WTC11 (cell line): ENCODE data around the gene ADAMTSL4. TPM values are rescaled to one million over a fixed set of nuclear protein-coding genes. Genes with fewer than 3 reads are reported as not detected.

Experiments
- FOXK1 ChIP-seq: sonication (generic); formaldehyde crosslinking; IDR thresholded peaks from 2 replicates; pipeline ENCODE4 v1.8.0; 2022; ENCODE audit warnings: mild to moderate bottlenecking, moderate library complexity, missing genetic modification reagents
- GABPB1 ChIP-seq: sonication (generic); formaldehyde crosslinking; IDR thresholded peaks from 2 replicates; pipeline ENCODE4 v1.8.1; 2023; ENCODE audit warnings: mild to moderate bottlenecking, missing genetic modification reagents
- SP1 ChIP-seq: sonication (generic); formaldehyde crosslinking; conservative IDR thresholded peaks from 2 replicates; pipeline ENCODE4 v1.8.1; 2022; ENCODE audit warnings: missing genetic modification reagents
- ZNF121 ChIP-seq: sonication (generic); formaldehyde crosslinking; IDR thresholded peaks from 2 replicates; pipeline ENCODE4 v1.8.0; 2023; ENCODE audit warnings: missing genetic modification reagents
- ZNF232 ChIP-seq: sonication (generic); formaldehyde crosslinking; IDR thresholded peaks from 2 replicates; pipeline ENCODE4 v1.8.0; 2022; ENCODE audit warnings: mild to moderate bottlenecking, missing genetic modification reagents
- total RNA-seq: library from RNA; stranded (reverse); gene quantifications from 3 replicates; pipeline ENCODE4 v1.2.3, GENCODE V29; 2021
- TF ChIP-seq, protein P1 (sequence below): fragments of 250-450 bp; sonication (Bioruptor Pico); IDR thresholded peaks from 2 replicates; pipeline ENCODE4 v1.8.0; 2021; ENCODE audit warnings: mild to moderate bottlenecking
- TF ChIP-seq, protein P2 (sequence below): fragments of 250-450 bp; sonication (Bioruptor Pico); IDR thresholded peaks from 2 replicates; pipeline ENCODE4 v1.9.0; 2021; ENCODE audit warnings: mild to moderate bottlenecking
- TF ChIP-seq, protein P3 (sequence below): sonication (generic); formaldehyde crosslinking; IDR thresholded peaks from 2 replicates; pipeline ENCODE4 v1.8.1; 2023; ENCODE audit warnings: mild to moderate bottlenecking, missing genetic modification reagents
- TF ChIP-seq, protein P4 (sequence below): sonication (generic); formaldehyde crosslinking; IDR thresholded peaks from 2 replicates; pipeline ENCODE4 v1.8.1; 2022; ENCODE audit warnings: low read depth, missing genetic modification reagents, borderline replicate concordance
- TF ChIP-seq, protein P5 (sequence below): sonication (generic); formaldehyde crosslinking; IDR thresholded peaks from 2 replicates; pipeline ENCODE4 v1.8.0; 2022; ENCODE audit warnings: mild to moderate bottlenecking, missing genetic modification reagents
- TF ChIP-seq, protein P6 (sequence below): sonication (generic); formaldehyde crosslinking; IDR thresholded peaks from 2 replicates; pipeline ENCODE4 v1.8.1; 2022; ENCODE audit warnings: mild to moderate bottlenecking, moderate library complexity, missing genetic modification reagents
- TF ChIP-seq, protein P7 (sequence below): sonication (generic); formaldehyde crosslinking; IDR thresholded peaks from 2 replicates; pipeline ENCODE4 v1.8.0; 2023; ENCODE audit warnings: mild to moderate bottlenecking, missing genetic modification reagents
- TF ChIP-seq, protein P8 (sequence below): sonication (generic); formaldehyde crosslinking; IDR thresholded peaks from 2 replicates; pipeline ENCODE4 v1.8.0; 2022; ENCODE audit warnings: mild to moderate bottlenecking, missing genetic modification reagents
- TF ChIP-seq, protein P9 (sequence below): sonication (generic); formaldehyde crosslinking; IDR thresholded peaks from 2 replicates; pipeline ENCODE4 v1.8.1; 2023; ENCODE audit warnings: mild to moderate bottlenecking, moderate library complexity, missing genetic modification reagents
- TF ChIP-seq, protein P10 (sequence below): sonication (generic); formaldehyde crosslinking; IDR thresholded peaks from 2 replicates; pipeline ENCODE4 v1.8.1; 2022; ENCODE audit warnings: missing genetic modification reagents, borderline replicate concordance
- TF ChIP-seq, protein P11 (sequence below): sonication (generic); formaldehyde crosslinking; IDR thresholded peaks from 2 replicates; pipeline ENCODE4 v1.8.0; 2023; ENCODE audit warnings: missing genetic modification reagents

The ADAMTSL4 gene
- total RNA-seq, 1 experiment from 2014 or later: 6.6 TPM

DNA sequence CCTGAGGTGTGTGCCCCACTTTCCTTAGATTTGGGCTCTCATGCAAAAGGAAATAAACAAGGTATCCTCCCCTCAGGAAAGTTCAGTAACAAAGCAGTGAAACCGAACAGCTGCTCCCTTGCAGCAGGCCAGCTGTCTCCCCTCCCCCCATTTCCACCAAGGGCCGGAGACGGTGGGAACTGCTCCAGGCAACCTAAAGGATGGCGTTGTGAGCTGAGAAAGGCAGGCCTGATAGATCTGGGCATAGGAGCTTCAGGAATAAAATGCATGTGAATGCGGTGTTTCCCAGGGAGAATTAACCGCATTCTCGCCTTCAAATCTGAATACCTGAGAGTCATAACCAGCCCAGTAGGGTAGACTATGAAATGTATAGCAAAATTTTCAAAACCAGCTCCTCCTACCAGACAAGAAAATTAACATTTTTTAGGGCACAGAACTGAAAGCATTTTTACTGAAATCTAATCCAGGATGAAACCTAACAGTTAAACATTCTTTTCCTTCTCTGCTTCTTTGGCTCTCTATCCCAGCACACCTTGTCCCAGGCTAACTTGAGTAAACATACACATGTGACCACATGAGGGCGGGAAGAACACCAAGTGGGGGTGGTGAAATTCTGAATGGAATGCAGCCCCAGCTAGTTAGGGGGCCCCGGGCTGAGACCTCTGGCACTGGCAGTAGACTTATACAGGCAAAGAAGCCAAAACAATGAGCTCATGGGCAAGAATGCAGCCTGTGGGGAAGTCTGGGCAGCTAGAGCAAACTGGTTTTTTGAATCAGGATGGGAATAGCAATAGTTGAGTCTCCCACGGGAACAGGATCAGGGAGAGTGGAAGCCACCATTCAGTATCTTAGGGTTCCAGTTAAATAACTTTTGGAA lies 18.7 kb downstream of the ADAMTSL4 start (continued):
- TF ChIP-seq, protein P1, sequence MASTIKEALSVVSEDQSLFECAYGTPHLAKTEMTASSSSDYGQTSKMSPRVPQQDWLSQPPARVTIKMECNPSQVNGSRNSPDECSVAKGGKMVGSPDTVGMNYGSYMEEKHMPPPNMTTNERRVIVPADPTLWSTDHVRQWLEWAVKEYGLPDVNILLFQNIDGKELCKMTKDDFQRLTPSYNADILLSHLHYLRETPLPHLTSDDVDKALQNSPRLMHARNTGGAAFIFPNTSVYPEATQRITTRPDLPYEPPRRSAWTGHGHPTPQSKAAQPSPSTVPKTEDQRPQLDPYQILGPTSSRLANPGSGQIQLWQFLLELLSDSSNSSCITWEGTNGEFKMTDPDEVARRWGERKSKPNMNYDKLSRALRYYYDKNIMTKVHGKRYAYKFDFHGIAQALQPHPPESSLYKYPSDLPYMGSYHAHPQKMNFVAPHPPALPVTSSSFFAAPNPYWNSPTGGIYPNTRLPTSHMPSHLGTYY (CRISPR knock-in tag): no peak
- TF ChIP-seq, protein P2, sequence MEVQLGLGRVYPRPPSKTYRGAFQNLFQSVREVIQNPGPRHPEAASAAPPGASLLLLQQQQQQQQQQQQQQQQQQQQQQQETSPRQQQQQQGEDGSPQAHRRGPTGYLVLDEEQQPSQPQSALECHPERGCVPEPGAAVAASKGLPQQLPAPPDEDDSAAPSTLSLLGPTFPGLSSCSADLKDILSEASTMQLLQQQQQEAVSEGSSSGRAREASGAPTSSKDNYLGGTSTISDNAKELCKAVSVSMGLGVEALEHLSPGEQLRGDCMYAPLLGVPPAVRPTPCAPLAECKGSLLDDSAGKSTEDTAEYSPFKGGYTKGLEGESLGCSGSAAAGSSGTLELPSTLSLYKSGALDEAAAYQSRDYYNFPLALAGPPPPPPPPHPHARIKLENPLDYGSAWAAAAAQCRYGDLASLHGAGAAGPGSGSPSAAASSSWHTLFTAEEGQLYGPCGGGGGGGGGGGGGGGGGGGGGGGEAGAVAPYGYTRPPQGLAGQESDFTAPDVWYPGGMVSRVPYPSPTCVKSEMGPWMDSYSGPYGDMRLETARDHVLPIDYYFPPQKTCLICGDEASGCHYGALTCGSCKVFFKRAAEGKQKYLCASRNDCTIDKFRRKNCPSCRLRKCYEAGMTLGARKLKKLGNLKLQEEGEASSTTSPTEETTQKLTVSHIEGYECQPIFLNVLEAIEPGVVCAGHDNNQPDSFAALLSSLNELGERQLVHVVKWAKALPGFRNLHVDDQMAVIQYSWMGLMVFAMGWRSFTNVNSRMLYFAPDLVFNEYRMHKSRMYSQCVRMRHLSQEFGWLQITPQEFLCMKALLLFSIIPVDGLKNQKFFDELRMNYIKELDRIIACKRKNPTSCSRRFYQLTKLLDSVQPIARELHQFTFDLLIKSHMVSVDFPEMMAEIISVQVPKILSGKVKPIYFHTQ: no peak; the same call in 1 of the 2 replicates
- TF ChIP-seq, protein P3, sequence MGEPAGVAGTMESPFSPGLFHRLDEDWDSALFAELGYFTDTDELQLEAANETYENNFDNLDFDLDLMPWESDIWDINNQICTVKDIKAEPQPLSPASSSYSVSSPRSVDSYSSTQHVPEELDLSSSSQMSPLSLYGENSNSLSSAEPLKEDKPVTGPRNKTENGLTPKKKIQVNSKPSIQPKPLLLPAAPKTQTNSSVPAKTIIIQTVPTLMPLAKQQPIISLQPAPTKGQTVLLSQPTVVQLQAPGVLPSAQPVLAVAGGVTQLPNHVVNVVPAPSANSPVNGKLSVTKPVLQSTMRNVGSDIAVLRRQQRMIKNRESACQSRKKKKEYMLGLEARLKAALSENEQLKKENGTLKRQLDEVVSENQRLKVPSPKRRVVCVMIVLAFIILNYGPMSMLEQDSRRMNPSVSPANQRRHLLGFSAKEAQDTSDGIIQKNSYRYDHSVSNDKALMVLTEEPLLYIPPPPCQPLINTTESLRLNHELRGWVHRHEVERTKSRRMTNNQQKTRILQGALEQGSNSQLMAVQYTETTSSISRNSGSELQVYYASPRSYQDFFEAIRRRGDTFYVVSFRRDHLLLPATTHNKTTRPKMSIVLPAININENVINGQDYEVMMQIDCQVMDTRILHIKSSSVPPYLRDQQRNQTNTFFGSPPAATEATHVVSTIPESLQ: no peak
- TF ChIP-seq FOXK1 (CRISPR knock-in tag) (peak; percentile 54), GABPB1 (CRISPR knock-in tag) (peak; percentile 43; the same call in 1 of the 2 replicates), ZNF121 (CRISPR knock-in tag) (no peak), SP1 (CRISPR knock-in tag) (peak; percentile 68; the same call in 1 of the 2 replicates), ZNF232 (CRISPR knock-in tag) (0 out of 2 replicates have a peak, but pooled peaks have one; percentile 51)
- TF ChIP-seq, protein P4, sequence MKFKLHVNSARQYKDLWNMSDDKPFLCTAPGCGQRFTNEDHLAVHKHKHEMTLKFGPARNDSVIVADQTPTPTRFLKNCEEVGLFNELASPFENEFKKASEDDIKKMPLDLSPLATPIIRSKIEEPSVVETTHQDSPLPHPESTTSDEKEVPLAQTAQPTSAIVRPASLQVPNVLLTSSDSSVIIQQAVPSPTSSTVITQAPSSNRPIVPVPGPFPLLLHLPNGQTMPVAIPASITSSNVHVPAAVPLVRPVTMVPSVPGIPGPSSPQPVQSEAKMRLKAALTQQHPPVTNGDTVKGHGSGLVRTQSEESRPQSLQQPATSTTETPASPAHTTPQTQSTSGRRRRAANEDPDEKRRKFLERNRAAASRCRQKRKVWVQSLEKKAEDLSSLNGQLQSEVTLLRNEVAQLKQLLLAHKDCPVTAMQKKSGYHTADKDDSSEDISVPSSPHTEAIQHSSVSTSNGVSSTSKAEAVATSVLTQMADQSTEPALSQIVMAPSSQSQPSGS (CRISPR knock-in tag): no peak
- TF ChIP-seq, protein P5, sequence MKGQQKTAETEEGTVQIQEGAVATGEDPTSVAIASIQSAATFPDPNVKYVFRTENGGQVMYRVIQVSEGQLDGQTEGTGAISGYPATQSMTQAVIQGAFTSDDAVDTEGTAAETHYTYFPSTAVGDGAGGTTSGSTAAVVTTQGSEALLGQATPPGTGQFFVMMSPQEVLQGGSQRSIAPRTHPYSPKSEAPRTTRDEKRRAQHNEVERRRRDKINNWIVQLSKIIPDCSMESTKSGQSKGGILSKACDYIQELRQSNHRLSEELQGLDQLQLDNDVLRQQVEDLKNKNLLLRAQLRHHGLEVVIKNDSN (CRISPR knock-in tag): peak; percentile 86
- TF ChIP-seq, protein P6, sequence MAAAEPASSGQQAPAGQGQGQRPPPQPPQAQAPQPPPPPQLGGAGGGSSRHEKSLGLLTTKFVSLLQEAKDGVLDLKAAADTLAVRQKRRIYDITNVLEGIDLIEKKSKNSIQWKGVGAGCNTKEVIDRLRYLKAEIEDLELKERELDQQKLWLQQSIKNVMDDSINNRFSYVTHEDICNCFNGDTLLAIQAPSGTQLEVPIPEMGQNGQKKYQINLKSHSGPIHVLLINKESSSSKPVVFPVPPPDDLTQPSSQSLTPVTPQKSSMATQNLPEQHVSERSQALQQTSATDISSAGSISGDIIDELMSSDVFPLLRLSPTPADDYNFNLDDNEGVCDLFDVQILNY (CRISPR knock-in tag): peak; percentile 86; the same call in 1 of the 2 replicates
- TF ChIP-seq, protein P7, sequence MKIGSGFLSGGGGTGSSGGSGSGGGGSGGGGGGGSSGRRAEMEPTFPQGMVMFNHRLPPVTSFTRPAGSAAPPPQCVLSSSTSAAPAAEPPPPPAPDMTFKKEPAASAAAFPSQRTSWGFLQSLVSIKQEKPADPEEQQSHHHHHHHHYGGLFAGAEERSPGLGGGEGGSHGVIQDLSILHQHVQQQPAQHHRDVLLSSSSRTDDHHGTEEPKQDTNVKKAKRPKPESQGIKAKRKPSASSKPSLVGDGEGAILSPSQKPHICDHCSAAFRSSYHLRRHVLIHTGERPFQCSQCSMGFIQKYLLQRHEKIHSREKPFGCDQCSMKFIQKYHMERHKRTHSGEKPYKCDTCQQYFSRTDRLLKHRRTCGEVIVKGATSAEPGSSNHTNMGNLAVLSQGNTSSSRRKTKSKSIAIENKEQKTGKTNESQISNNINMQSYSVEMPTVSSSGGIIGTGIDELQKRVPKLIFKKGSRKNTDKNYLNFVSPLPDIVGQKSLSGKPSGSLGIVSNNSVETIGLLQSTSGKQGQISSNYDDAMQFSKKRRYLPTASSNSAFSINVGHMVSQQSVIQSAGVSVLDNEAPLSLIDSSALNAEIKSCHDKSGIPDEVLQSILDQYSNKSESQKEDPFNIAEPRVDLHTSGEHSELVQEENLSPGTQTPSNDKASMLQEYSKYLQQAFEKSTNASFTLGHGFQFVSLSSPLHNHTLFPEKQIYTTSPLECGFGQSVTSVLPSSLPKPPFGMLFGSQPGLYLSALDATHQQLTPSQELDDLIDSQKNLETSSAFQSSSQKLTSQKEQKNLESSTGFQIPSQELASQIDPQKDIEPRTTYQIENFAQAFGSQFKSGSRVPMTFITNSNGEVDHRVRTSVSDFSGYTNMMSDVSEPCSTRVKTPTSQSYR: peak; percentile 95; the same call in 1 of the 2 replicates
- TF ChIP-seq, protein P8, sequence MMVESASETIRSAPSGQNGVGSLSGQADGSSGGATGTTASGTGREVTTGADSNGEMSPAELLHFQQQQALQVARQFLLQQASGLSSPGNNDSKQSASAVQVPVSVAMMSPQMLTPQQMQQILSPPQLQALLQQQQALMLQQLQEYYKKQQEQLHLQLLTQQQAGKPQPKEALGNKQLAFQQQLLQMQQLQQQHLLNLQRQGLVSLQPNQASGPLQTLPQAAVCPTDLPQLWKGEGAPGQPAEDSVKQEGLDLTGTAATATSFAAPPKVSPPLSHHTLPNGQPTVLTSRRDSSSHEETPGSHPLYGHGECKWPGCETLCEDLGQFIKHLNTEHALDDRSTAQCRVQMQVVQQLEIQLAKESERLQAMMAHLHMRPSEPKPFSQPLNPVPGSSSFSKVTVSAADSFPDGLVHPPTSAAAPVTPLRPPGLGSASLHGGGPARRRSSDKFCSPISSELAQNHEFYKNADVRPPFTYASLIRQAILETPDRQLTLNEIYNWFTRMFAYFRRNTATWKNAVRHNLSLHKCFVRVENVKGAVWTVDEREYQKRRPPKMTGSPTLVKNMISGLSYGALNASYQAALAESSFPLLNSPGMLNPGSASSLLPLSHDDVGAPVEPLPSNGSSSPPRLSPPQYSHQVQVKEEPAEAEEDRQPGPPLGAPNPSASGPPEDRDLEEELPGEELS: peak; percentile 59; the same call in 1 of the 2 replicates
- TF ChIP-seq, protein P9, sequence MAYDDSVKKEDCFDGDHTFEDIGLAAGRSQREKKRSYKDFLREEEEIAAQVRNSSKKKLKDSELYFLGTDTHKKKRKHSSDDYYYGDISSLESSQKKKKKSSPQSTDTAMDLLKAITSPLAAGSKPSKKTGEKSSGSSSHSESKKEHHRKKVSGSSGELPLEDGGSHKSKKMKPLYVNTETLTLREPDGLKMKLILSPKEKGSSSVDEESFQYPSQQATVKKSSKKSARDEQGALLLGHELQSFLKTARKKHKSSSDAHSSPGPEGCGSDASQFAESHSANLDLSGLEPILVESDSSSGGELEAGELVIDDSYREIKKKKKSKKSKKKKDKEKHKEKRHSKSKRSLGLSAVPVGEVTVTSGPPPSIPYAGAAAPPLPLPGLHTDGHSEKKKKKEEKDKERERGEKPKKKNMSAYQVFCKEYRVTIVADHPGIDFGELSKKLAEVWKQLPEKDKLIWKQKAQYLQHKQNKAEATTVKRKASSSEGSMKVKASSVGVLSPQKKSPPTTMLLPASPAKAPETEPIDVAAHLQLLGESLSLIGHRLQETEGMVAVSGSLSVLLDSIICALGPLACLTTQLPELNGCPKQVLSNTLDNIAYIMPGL: no peak
- TF ChIP-seq, protein P10, sequence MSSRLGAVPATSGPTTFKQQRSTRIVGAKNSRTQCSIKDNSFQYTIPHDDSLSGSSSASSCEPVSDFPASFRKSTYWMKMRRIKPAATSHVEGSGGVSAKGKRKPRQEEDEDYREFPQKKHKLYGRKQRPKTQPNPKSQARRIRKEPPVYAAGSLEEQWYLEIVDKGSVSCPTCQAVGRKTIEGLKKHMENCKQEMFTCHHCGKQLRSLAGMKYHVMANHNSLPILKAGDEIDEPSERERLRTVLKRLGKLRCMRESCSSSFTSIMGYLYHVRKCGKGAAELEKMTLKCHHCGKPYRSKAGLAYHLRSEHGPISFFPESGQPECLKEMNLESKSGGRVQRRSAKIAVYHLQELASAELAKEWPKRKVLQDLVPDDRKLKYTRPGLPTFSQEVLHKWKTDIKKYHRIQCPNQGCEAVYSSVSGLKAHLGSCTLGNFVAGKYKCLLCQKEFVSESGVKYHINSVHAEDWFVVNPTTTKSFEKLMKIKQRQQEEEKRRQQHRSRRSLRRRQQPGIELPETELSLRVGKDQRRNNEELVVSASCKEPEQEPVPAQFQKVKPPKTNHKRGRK: no peak
- TF ChIP-seq, protein P11, sequence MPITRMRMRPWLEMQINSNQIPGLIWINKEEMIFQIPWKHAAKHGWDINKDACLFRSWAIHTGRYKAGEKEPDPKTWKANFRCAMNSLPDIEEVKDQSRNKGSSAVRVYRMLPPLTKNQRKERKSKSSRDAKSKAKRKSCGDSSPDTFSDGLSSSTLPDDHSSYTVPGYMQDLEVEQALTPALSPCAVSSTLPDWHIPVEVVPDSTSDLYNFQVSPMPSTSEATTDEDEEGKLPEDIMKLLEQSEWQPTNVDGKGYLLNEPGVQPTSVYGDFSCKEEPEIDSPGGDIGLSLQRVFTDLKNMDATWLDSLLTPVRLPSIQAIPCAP (CRISPR knock-in tag): no peak
